Suprapubic skin (tissue), 4 donors: ENCODE results near the gene OR7A17. TPM values are rescaled to one million over a fixed set of nuclear protein-coding genes. Genes with fewer than 3 reads are reported as not detected.

ENCODE experiments used
- DNase-seq, 2 donors: peaks; one replicate each; pipeline ENCODE4 v3.0.0-alpha.2; 2019; ENCODE audit warnings: low spot score in 2 of 2
- H3K27ac ChIP-seq: fragments of 200-600 bp; sonication (generic); one replicate; pipeline ENCODE4 v1.5.1; 2019
- H3K27me3 ChIP-seq: fragments of 200-600 bp; sonication (generic); one replicate; pipeline ENCODE4 v1.5.1; 2019
- H3K36me3 ChIP-seq: fragments of 200-600 bp; sonication (generic); one replicate; pipeline ENCODE4 v1.5.1; 2019
- H3K4me1 ChIP-seq: fragments of 200-600 bp; sonication (generic); one replicate; pipeline ENCODE4 v1.5.1; 2019
- H3K4me3 ChIP-seq: fragments of 200-600 bp; sonication (generic); one replicate; pipeline ENCODE4 v1.5.1; 2019; ENCODE audit warnings: mild to moderate bottlenecking
- H3K9me3 ChIP-seq: fragments of 200-600 bp; sonication (generic); one replicate; pipeline ENCODE4 v1.5.1; 2019
- EP300 ChIP-seq: sonication (generic); formaldehyde crosslinking; IDR thresholded peaks from one replicate; pipeline ENCODE4 v1.6.1; 2017; ENCODE audit warnings: antibody characterized with exemption
- POLR2A ChIP-seq, 2 donors: fragments of 450-650 bp; IDR thresholded peaks; one replicate each; pipeline ENCODE4 v1.6.1; 2017; ENCODE audit warnings: antibody characterized with exemption in 2 of 2, mild to moderate bottlenecking in 2 of 2, moderate library complexity in 2 of 2
- POLR2AphosphoS5 ChIP-seq, 3 donors: sonication (generic); formaldehyde crosslinking; IDR thresholded peaks; one replicate each; pipeline ENCODE4 v1.6.1; 2017; ENCODE audit warnings: antibody characterized with exemption in 3 of 3
- WGBS: methylation state at CpG from one replicate; pipeline ENCODE4 v1.1.5; 2018; 5-methylcytosine and 5-hydroxymethylcytosine counted together
- total RNA-seq, 4 donors: library from RNA; depleted of rRNA; stranded (reverse); fragments of >200 nt; gene quantifications; one replicate each; pipeline ENCODE4 v1.1.0, GENCODE V29; 2016
- TF ChIP-seq, protein P1 (sequence below), 2 donors: fragments of 200-600 bp in 1 of 2; fragments of 450-650 bp in 1 of 2; sonication (generic) in 1 of 2; IDR thresholded peaks; one replicate each; pipeline ENCODE4 v1.5.1; 2016 to 2019; ENCODE audit warnings: antibody characterized with exemption in 2 of 2, mild to moderate bottlenecking in 1 of 2, moderate library complexity in 1 of 2

Gene OR7A17
- total RNA-seq, 4 donors from 2014 or later, result not detected

DNA sequence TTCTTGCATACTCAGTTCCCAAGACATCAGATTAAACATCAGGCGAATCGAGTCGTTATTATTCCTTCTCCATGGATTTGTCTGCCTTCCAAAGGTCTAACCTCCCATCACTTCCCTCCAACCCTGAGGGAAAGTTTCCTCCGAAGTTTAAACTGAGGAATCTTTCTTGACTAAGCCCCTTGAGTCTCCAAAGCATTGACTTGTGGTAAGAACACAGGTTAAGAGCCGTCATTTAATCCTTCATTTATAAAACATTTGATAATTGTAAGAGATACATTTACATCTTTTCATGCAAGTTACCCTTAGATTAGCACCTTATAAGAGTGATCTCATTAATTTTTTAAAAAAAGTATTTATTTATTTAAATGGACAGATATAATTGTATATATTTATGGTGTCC lies 37.1 kb downstream of the OR7A17 start, which contains the start of gene OR7A10:
Gene OR7A10 (minus strand): TSS at position 101 of the 400 bp plus-strand sequence. CDS start 7,045 bp downstream, outside the sequence.
- Histone ChIP-seq H3K4me1 (no peaks in the 10 kb centered on the region), H3K27me3 (peaks cover 14% of the 10 kb centered on the region), H3K4me3 (no peak within 1 kb of the TSS), H3K9me3 (no peaks in the 10 kb centered on the region), H3K36me3 (no peaks in the 10 kb centered on the region), H3K27ac (no peak within 1 kb of the TSS)
- WGBS, result 77% methylated on average over 5 of the region's 5 CpGs
- TF ChIP-seq POLR2A (IDR thresholded peaks at IDR 0.05) (no peak), EP300 (no peak), POLR2AphosphoS5 (IDR thresholded peaks at IDR 0.05) (no peak)
- TF ChIP-seq, protein P1, sequence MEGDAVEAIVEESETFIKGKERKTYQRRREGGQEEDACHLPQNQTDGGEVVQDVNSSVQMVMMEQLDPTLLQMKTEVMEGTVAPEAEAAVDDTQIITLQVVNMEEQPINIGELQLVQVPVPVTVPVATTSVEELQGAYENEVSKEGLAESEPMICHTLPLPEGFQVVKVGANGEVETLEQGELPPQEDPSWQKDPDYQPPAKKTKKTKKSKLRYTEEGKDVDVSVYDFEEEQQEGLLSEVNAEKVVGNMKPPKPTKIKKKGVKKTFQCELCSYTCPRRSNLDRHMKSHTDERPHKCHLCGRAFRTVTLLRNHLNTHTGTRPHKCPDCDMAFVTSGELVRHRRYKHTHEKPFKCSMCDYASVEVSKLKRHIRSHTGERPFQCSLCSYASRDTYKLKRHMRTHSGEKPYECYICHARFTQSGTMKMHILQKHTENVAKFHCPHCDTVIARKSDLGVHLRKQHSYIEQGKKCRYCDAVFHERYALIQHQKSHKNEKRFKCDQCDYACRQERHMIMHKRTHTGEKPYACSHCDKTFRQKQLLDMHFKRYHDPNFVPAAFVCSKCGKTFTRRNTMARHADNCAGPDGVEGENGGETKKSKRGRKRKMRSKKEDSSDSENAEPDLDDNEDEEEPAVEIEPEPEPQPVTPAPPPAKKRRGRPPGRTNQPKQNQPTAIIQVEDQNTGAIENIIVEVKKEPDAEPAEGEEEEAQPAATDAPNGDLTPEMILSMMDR (IDR thresholded peaks at IDR 0.05), result no peak
- DNase-seq, result no peak

DNA sequence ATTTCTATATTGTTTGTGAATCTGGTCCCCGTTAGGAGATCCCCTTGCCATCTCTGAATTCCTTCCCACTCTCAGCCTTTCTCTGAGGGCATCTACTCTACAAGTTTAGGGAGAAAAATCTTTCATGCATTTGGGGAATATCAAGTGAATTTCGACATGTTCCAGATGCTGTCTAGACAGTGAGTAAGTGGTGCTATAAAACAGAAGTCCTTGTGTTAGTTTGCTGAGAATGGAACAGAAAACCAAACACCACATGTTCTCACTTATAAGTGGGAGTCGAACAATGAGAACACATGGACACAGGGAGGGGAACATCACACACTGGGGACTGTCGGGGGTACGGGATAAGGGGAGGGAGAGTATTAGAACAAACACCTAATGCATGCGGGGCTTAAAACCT lies 42.4 kb downstream of the OR7A17 start:
- whole genome bisulfite sequencing, result 26% methylated on average over 6 of the region's 6 CpGs
- no peak for DNase-seq
- TF ChIP-seq EP300 (no peak), POLR2AphosphoS5 (IDR thresholded peaks at IDR 0.05) (no peak), POLR2A (IDR thresholded peaks at IDR 0.05) (no peak)
- TF ChIP-seq, protein P1 (IDR thresholded peaks at IDR 0.05), result no peak
- H3K27ac ChIP-seq, result no peak overlapping the region
- H3K9me3 ChIP-seq, result no peaks in the 10 kb centered on the region
- H3K4me3 ChIP-seq, result no peak overlapping the region
- no peaks in the 10 kb centered on the region for H3K4me1 ChIP-seq
- no peaks in the 10 kb centered on the region for H3K36me3 ChIP-seq
- peaks cover 17% of the 10 kb centered on the region for H3K27me3 ChIP-seq

GRCh38 chr19:14843169-14843568 lies 42.8 kb downstream of the OR7A17 start:
- no peaks in the 10 kb centered on the region for H3K4me1 ChIP-seq
- 26% methylated on average over 2 of the region's 2 CpGs for WGBS
- no peak overlapping the region for H3K4me3 ChIP-seq
- TF ChIP-seq POLR2A (IDR thresholded peaks at IDR 0.05), result no peak
- no peak for TF ChIP-seq POLR2AphosphoS5 (IDR thresholded peaks at IDR 0.05)
- TF ChIP-seq, protein P1 (IDR thresholded peaks at IDR 0.05), result no peak
- TF ChIP-seq EP300, result no peak
- no peaks in the 10 kb centered on the region for H3K36me3 ChIP-seq
- no peaks in the 10 kb centered on the region for H3K9me3 ChIP-seq
- peaks cover 17% of the 10 kb centered on the region for H3K27me3 ChIP-seq
- H3K27ac ChIP-seq, result no peak overlapping the region
- DNase-seq, result no peak

- Histone ChIP-seq H3K4me3 (no peak overlapping the region), H3K9me3 (no peaks in the 10 kb centered on the region), H3K36me3 (no peaks in the 10 kb centered on the region), H3K27ac (no peak overlapping the region), H3K4me1 (no peaks in the 10 kb centered on the region), H3K27me3 (peaks cover 9% of the 10 kb centered on the region)
- 16% methylated on average over 1 of the region's 1 CpG for WGBS
- TF ChIP-seq POLR2AphosphoS5 (IDR thresholded peaks at IDR 0.05), result no peak
- TF ChIP-seq, protein P1 (IDR thresholded peaks at IDR 0.05), result no peak
- no peak for TF ChIP-seq EP300
- DNase-seq, result no peak
Observed at GRCh38 chr19:14840206-14840605, 45.7 kb downstream of the OR7A17 start.

DNA sequence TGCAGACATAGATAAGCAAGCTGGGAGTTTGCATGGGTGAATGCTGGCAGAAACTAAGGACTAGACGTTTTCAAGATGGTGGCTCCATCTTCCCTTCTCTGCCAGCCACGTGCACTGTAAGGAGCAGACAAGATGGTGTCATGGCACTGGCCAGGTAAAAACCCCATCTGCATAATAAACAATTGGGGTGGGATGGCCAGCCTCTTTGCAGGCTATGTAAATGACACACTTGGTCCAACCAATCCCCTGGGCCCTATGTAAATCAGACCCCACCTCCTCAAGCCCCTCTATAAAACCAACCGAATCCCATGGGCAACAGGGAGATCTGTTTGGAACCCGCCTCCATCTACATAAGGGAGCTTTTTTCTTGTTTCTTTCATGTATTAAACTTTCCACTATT lies 48.5 kb downstream of the OR7A17 start:
- 76% methylated on average over 4 of the region's 4 CpGs for WGBS

More for the DNA sequence above, 48.5 kb downstream of the OR7A17 start:
- Histone ChIP-seq H3K36me3 (no peaks in the 10 kb centered on the region), H3K27ac (no peak overlapping the region), H3K27me3 (peaks cover 2% of the 10 kb centered on the region), H3K4me3 (no peak overlapping the region), H3K9me3 (no peaks in the 10 kb centered on the region), H3K4me1 (peaks cover 3% of the 10 kb centered on the region)
- TF ChIP-seq POLR2AphosphoS5 (IDR thresholded peaks at IDR 0.05), result no peak
- TF ChIP-seq, protein P1 (IDR thresholded peaks at IDR 0.05), result no peak
- no peak for TF ChIP-seq POLR2A (IDR thresholded peaks at IDR 0.05)
- no peak for TF ChIP-seq EP300
- DNase-seq, result no peak
